ENCODE results near the gene EEF1AKMT4. TPM values are rescaled to one million over a fixed set of nuclear protein-coding genes. Genes with fewer than 3 reads are reported as not detected.

EEF1AKMT4 gene
- total and polyA plus RNA-seq, 2 donors (not counting 1 experiment from before 2014, with no cell fraction given), result 1.2 to 2.1 TPM

- H3K9me3 ChIP-seq (ENCODE audit: control insufficient read depth, insufficient read depth, low read depth, low read length), result no peaks in the 10 kb centered on the region
- H3K36me3 ChIP-seq (ENCODE audit: control insufficient read depth, insufficient read depth, low read length), result no peaks in the 10 kb centered on the region
- H3K4me1 ChIP-seq (ENCODE audit: control insufficient read depth, extremely low read depth, insufficient read depth, low read length), result peaks cover 4% of the 10 kb centered on the region
- no peak overlapping the region for H3K9ac ChIP-seq (ENCODE audit: insufficient read depth, low read length)
- H2AFZ ChIP-seq (ENCODE audit: low read length), result no peak overlapping the region
- TF ChIP-seq CTCF (conservative IDR thresholded peaks at IDR 0.05 in 1 of 2, IDR thresholded peaks at IDR 0.05 in 1 of 2; ENCODE audit: low read depth in 1 of 2, low read length in 2 of 2), result no peak
- no peak for TF ChIP-seq EZH2 (IDR thresholded peaks at IDR 0.05; ENCODE audit: low read length, missing control alignments)
- H3K27ac ChIP-seq (ENCODE audit: insufficient read depth, low read length), result no peak overlapping the region
- no peak overlapping the region for H3K4me2 ChIP-seq (ENCODE audit: extremely low read depth, insufficient read depth, low read length)
- no peak overlapping the region for H3K4me3 ChIP-seq (replicated peaks in 1 of 4; ENCODE audit: control extremely low read depth in 1 of 4, insufficient read depth in 1 of 4, low read depth in 3 of 4, low read length in 4 of 4)
- no peak for DNase-seq (ENCODE audit: low read depth in 2 of 2)
- H3K79me2 ChIP-seq (ENCODE audit: control insufficient read depth, insufficient read depth, low read length), result no peaks in the 10 kb centered on the region
- no peaks in the 10 kb centered on the region for H4K20me1 ChIP-seq (ENCODE audit: control insufficient read depth, extremely low read depth, insufficient read depth, low read length)
- peaks cover 43% of the 10 kb centered on the region for H3K27me3 ChIP-seq (ENCODE audit: control insufficient read depth, insufficient read depth, low read length)
Observed at GRCh38 chr3:184233127-184233843, 16.2 kb upstream of the EEF1AKMT4 start.

- H3K9me3 ChIP-seq (ENCODE audit: control insufficient read depth, insufficient read depth, low read depth, low read length), result no peaks in the 10 kb centered on the region
- no peaks in the 10 kb centered on the region for H3K79me2 ChIP-seq (ENCODE audit: control insufficient read depth, insufficient read depth, low read length)
- H4K20me1 ChIP-seq (ENCODE audit: control insufficient read depth, extremely low read depth, insufficient read depth, low read length), result no peaks in the 10 kb centered on the region
- no peak overlapping the region for H3K4me2 ChIP-seq (ENCODE audit: extremely low read depth, insufficient read depth, low read length)
- DNase-seq (ENCODE audit: low read depth in 2 of 2), result peak; percentile 61 to 83
- H3K36me3 ChIP-seq (ENCODE audit: control insufficient read depth, insufficient read depth, low read length), result no peaks in the 10 kb centered on the region
- no peak overlapping the region for H2AFZ ChIP-seq (ENCODE audit: low read length)
- TF ChIP-seq CTCF (conservative IDR thresholded peaks at IDR 0.05 in 1 of 2, IDR thresholded peaks at IDR 0.05 in 1 of 2; ENCODE audit: low read depth in 1 of 2, low read length in 2 of 2) (no peak), EZH2 (IDR thresholded peaks at IDR 0.05; ENCODE audit: low read length, missing control alignments) (no peak)
- H3K4me3 ChIP-seq (replicated peaks in 1 of 4; ENCODE audit: control extremely low read depth in 1 of 4, insufficient read depth in 1 of 4, low read depth in 3 of 4, low read length in 4 of 4), result no peak overlapping the region
- peaks cover 4% of the 10 kb centered on the region for H3K4me1 ChIP-seq (ENCODE audit: control insufficient read depth, extremely low read depth, insufficient read depth, low read length)
- H3K27me3 ChIP-seq (ENCODE audit: control insufficient read depth, insufficient read depth, low read length), result peaks cover 35% of the 10 kb centered on the region
- no peak overlapping the region for H3K9ac ChIP-seq (ENCODE audit: insufficient read depth, low read length)
- no peak overlapping the region for H3K27ac ChIP-seq (ENCODE audit: insufficient read depth, low read length)
Observed at GRCh38 chr3:184234224-184234623, 15.2 kb upstream of the EEF1AKMT4 start.

- Histone ChIP-seq H3K27ac (ENCODE audit: insufficient read depth, low read length) (no peak overlapping the region), H3K9me3 (ENCODE audit: control insufficient read depth, insufficient read depth, low read depth, low read length) (no peaks in the 10 kb centered on the region), H3K79me2 (ENCODE audit: control insufficient read depth, insufficient read depth, low read length) (no peaks in the 10 kb centered on the region), H3K27me3 (ENCODE audit: control insufficient read depth, insufficient read depth, low read length) (peaks cover 31% of the 10 kb centered on the region), H3K4me2 (ENCODE audit: extremely low read depth, insufficient read depth, low read length) (no peak overlapping the region), H2AFZ (ENCODE audit: low read length) (no peak overlapping the region), H3K9ac (ENCODE audit: insufficient read depth, low read length) (no peak overlapping the region), H3K4me3 (replicated peaks in 1 of 4; ENCODE audit: control extremely low read depth in 1 of 4, insufficient read depth in 1 of 4, low read depth in 3 of 4, low read length in 4 of 4) (no peak overlapping the region), H3K4me1 (ENCODE audit: control insufficient read depth, extremely low read depth, insufficient read depth, low read length) (peaks cover 2% of the 10 kb centered on the region), H4K20me1 (ENCODE audit: control insufficient read depth, extremely low read depth, insufficient read depth, low read length) (no peaks in the 10 kb centered on the region), H3K36me3 (ENCODE audit: control insufficient read depth, insufficient read depth, low read length) (no peaks in the 10 kb centered on the region)
- no peak for TF ChIP-seq EZH2 (IDR thresholded peaks at IDR 0.05; ENCODE audit: low read length, missing control alignments)
- TF ChIP-seq CTCF (conservative IDR thresholded peaks at IDR 0.05 in 1 of 2, IDR thresholded peaks at IDR 0.05 in 1 of 2; ENCODE audit: low read depth in 1 of 2, low read length in 2 of 2), result no peak
- no peak for DNase-seq (ENCODE audit: low read depth in 2 of 2)
Observed at GRCh38 chr3:184234671-184235380, 14.6 kb upstream of the EEF1AKMT4 start.
